Natural killer cell (primary cell): ENCODE data around the gene MARVELD1. TPM values are rescaled to one million over a fixed set of nuclear protein-coding genes. Genes with fewer than 3 reads are reported as not detected.

Experiments used
- ATAC-seq, 3 donors: fragments of 150-1000 bp in 2 of 3; fragments of 200-7000 bp in 1 of 3; cut with Tn5 transposase; 1 replicate in 1 of 3; 2 replicates in 2 of 3; pipeline ENCODE4 v1.10.0; 2021; ENCODE audit warnings: mild to moderate bottlenecking in 2 of 3, moderate library complexity in 2 of 3
- DNase-seq, 2 donors: peaks; one replicate each; pipeline versions ENCODE4 v3.0.0 to v3.0.0-alpha.2; 2013 to 2021; ENCODE audit warnings: mixed read lengths in 1 of 2
- H3K27ac ChIP-seq: one replicate; pipeline ENCODE4 v1.5.1; 2013; ENCODE audit warnings: mild to moderate bottlenecking, low read length
- H3K27me3 ChIP-seq: one replicate; pipeline ENCODE4 v1.6.1; 2013; ENCODE audit warnings: low read length; ENCODE audit not compliant: control insufficient read depth, insufficient read depth
- H3K36me3 ChIP-seq: one replicate; pipeline ENCODE4 v1.6.1; 2013; ENCODE audit warnings: low read length; ENCODE audit not compliant: control insufficient read depth, insufficient read depth
- H3K4me1 ChIP-seq: one replicate; pipeline ENCODE4 v1.6.1; 2013; ENCODE audit warnings: low read length; ENCODE audit not compliant: control insufficient read depth, insufficient read depth
- H3K4me3 ChIP-seq: one replicate; pipeline ENCODE4 v1.5.1; 2013; ENCODE audit warnings: low read length
- H3K9me3 ChIP-seq: one replicate; pipeline ENCODE4 v1.6.1; 2013; ENCODE audit warnings: low read length; ENCODE audit not compliant: control insufficient read depth, insufficient read depth
- H3K27ac Mint-ChIP-seq, 2 donors: one replicate each; pipeline ENCODE4 v1.8.0; 2022; ENCODE audit warnings: mild to moderate bottlenecking in 2 of 2, mixed read lengths in 2 of 2, moderate library complexity in 1 of 2
- H3K27me3 Mint-ChIP-seq, 2 donors: one replicate each; pipeline ENCODE4 v1.8.0; 2022; ENCODE audit warnings: low read depth in 2 of 2, mixed read lengths in 2 of 2
- H3K36me3 Mint-ChIP-seq: one replicate; pipeline ENCODE4 v1.8.0; 2022; ENCODE audit warnings: mixed read lengths
- H3K4me1 Mint-ChIP-seq, 2 donors: one replicate each; pipeline ENCODE4 v1.8.0; 2022; ENCODE audit warnings: mixed read lengths in 2 of 2
- H3K4me3 Mint-ChIP-seq: one replicate; pipeline ENCODE4 v1.8.0; 2022; ENCODE audit warnings: mild to moderate bottlenecking, moderate library complexity, mixed read lengths
- H3K9me3 Mint-ChIP-seq, 2 donors: one replicate each; pipeline ENCODE4 v1.8.0; 2022; ENCODE audit warnings: mixed read lengths in 2 of 2
- WGBS: methylation state at CpG from one replicate; pipeline ENCODE4 v1.1.7; 2013; ENCODE audit warnings: missing lambda C conversion rate; ENCODE audit not compliant: insufficient coverage; 5-methylcytosine and 5-hydroxymethylcytosine counted together
- intact Hi-C: fragments of 100-400 bp; cut with micrococcal nuclease; formaldehyde crosslinking; loops from one replicate; pipeline ENCODE4 v1.14.2; 2022
- total RNA-seq, 4 donors: library from RNA; stranded (reverse); fragments of 120-200 nt in 1 of 4; gene quantifications; one replicate each; pipeline versions ENCODE4 v1.2.3 to v1.2.4, GENCODE V29; 2013 to 2022
- TF ChIP-seq, protein P1 (sequence below): fragments of 200-600 bp; IDR thresholded peaks from one replicate; pipeline ENCODE4 v1.8.0; 2022; ENCODE audit warnings: antibody characterized with exemption

Gene MARVELD1
- total RNA-seq, 3 donors from 2014 or later (not counting 1 experiment from before 2014, with no cell fraction given) = 0.40 to 0.84 (median 0.40) TPM

DNA sequence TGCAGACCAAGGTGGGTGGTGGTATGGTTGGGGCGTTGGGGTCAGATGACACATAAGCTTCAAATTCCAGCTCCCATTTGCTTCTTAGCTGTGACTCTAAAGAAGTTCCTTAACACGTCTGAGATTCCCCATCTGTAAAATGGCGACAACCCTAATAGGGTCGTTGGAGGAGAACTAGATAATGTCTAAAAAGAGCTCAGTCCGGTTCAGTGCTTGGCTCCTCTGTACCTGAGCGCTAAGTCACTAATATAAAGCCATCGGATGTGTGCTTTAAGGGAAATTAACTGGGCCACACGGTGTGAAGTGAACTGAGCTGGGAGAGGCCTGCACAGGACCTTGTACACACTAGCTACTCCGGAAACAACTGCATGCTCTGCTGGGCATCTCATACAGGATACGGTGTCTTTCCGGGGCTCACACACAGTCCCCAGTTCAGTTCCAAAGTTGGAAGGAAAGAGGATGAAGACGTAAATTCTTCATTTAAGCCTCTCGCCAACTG, 22.9 kb downstream of the MARVELD1 start:
- TF ChIP-seq, protein P1, sequence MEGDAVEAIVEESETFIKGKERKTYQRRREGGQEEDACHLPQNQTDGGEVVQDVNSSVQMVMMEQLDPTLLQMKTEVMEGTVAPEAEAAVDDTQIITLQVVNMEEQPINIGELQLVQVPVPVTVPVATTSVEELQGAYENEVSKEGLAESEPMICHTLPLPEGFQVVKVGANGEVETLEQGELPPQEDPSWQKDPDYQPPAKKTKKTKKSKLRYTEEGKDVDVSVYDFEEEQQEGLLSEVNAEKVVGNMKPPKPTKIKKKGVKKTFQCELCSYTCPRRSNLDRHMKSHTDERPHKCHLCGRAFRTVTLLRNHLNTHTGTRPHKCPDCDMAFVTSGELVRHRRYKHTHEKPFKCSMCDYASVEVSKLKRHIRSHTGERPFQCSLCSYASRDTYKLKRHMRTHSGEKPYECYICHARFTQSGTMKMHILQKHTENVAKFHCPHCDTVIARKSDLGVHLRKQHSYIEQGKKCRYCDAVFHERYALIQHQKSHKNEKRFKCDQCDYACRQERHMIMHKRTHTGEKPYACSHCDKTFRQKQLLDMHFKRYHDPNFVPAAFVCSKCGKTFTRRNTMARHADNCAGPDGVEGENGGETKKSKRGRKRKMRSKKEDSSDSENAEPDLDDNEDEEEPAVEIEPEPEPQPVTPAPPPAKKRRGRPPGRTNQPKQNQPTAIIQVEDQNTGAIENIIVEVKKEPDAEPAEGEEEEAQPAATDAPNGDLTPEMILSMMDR = no peak
- no peaks in the 10 kb centered on the region for H3K9me3 ChIP-seq
- peak overlapping the region; percentile 93 for H3K4me3 ChIP-seq
- WGBS = 70% methylated on average over 13 of the region's 13 CpGs
- Mint-ChIP-seq H3K4me1 (peaks cover 46 to 53% of the 10 kb centered on the region in 2 donors), H3K9me3 (no peaks in the 10 kb centered on the region), H3K27ac (peak overlapping the region; percentile 96 to 98), H3K36me3 (peaks cover 7% of the 10 kb centered on the region), H3K27me3 (no peaks in the 10 kb centered on the region), H3K4me3 (peak overlapping the region; percentile 96)
- no peaks in the 10 kb centered on the region for H3K27me3 ChIP-seq
- intact Hi-C loops = loop anchor here (2.0 kb wide), 1 partner anchor 50 kb away; the partner anchor contains the start of gene AVPI1
- peak in 1 of 3 donors; percentile 1 for ATAC-seq
- peaks cover 11% of the 10 kb centered on the region for H3K36me3 ChIP-seq
- peak overlapping the region; percentile 97 for H3K27ac ChIP-seq
- DNase-seq = no peak
- peaks cover 21% of the 10 kb centered on the region for H3K4me1 ChIP-seq

DNA sequence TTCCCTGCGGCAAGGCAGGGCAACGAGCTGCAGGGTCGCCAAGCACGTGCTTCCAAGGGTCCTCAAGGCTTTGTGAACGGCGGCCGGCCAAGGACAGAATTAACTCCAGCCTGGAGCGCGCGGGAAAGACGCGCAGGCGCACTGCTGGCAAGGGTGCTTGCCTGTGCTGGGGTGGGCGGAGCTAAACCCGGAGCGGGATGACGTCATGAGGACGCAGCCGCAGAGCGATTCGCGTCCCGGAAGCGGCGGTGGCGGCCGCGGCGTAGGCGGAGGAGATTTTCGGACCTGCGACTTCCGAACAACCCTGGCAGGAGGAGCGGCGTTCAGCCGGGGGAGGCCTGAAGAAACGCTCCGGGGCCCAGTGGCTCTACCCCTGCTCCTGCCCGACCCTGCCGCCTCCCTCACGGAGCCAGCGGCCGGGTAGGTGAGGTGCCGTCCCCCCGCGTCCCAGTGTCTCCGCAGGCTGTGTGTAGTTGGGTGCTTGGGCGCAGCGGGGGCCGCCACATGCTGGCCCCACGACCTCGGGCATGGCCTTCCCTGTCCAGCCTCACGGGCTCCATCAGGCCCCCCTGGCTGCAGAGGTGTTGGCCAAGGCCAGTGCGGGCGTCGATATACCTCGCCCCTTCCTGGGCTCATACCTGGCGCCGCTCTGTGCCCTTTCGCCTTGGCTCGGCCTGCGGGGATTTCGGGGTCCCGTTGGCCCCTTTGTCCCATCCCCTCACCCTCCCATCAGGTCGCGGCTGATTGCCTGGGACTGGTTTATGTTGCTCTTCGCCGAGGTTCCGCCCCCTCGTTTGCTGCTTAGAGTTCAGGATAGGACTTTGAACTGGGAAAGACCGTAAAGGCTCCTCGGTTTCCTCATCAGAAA, 23.6 kb downstream of the MARVELD1 start, which contains the start of gene ZFYVE27:
Gene ZFYVE27 (plus strand): TSS at position 227 of the 868 bp plus-strand sequence. CDS start 1,350 bp downstream, outside the sequence.
- H3K4me1 ChIP-seq = peaks cover 21% of the 10 kb centered on the region
- ATAC-seq (peak; percentile 93 to 95 (median 94)), DNase-seq (peak; percentile 97 to 98)
- intact Hi-C loops = loop anchor here (2.0 kb wide), 1 partner anchor 50 kb away; the partner anchor contains the start of gene AVPI1
- H3K27ac Mint-ChIP-seq = peak within 1 kb of the TSS; percentile 96 to 98
- peaks cover 46 to 56% of the 10 kb centered on the region in 2 donors for H3K4me1 Mint-ChIP-seq
- WGBS = under 1% methylated on average over 72 of the region's 72 CpGs
- peak within 1 kb of the TSS; percentile 93 for H3K4me3 ChIP-seq
- H3K27ac ChIP-seq = peak within 1 kb of the TSS; percentile 97
- TF ChIP-seq, protein P1 = no peak
- peak within 1 kb of the TSS; percentile 96 for H3K4me3 Mint-ChIP-seq
- H3K9me3 ChIP-seq = no peaks in the 10 kb centered on the region
- peaks cover 11% of the 10 kb centered on the region for H3K36me3 ChIP-seq
- peaks cover 7% of the 10 kb centered on the region for H3K36me3 Mint-ChIP-seq
- H3K27me3 Mint-ChIP-seq = no peaks in the 10 kb centered on the region
- H3K9me3 Mint-ChIP-seq = no peaks in the 10 kb centered on the region
- H3K27me3 ChIP-seq = no peaks in the 10 kb centered on the region

DNA sequence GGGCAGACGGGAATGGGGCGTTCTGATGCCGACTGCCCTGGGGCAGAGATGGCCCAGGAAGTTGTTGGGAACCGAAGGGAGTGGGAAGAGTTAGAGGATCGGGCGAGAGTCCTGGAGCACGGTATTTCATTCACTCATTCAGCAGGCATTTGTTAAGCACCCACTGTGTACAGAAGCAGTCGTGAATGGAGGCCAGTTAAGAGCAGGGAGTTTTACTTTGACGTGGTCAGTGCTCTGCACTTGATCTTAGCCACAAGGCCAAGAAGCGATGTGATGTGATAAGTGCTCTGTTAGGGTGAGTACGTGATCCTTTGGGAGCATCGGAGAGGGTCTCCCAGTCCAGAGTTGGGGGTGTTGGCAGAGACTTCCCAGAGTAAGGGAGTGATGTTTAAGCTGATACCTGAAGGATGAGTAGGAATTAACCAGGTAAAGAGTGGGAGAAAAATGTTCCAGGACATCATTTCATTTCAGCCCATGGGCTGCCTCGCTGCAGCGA, 24.3 kb downstream of the MARVELD1 start:
- WGBS = 33% methylated on average over 14 of the region's 14 CpGs
- TF ChIP-seq, protein P1 = no peak
- Mint-ChIP-seq H3K4me1 (peaks cover 47 to 61% of the 10 kb centered on the region in 2 donors), H3K9me3 (no peaks in the 10 kb centered on the region), H3K27me3 (no peaks in the 10 kb centered on the region), H3K27ac (peak overlapping the region; percentile 96 to 98), H3K4me3 (peak overlapping the region; percentile 96), H3K36me3 (peaks cover 7% of the 10 kb centered on the region)
- DNase-seq = no peak
- Histone ChIP-seq H3K27ac (peak overlapping the region; percentile 97), H3K36me3 (peaks cover 15% of the 10 kb centered on the region), H3K4me1 (peaks cover 22% of the 10 kb centered on the region), H3K9me3 (no peaks in the 10 kb centered on the region), H3K27me3 (no peaks in the 10 kb centered on the region), H3K4me3 (peak overlapping the region; percentile 93)
- no peak for ATAC-seq
- intact Hi-C loops = loop anchor here (2.0 kb wide), 1 partner anchor 51 kb away; the partner anchor contains the start of gene AVPI1
